GM19025 (cell line): Measurements from ENCODE around the gene TFDP2.
"Not testable (repeated sequence)": the region's sequence is repeated elsewhere in the genome, so short reads cannot be mapped to it uniquely, and the experiment has no call there.

Source experiments
- ATAC-seq: cut with Tn5 transposase; IDR thresholded peaks from one replicate; pipeline ENCODE4 v1.9.1; 2021; ENCODE audit warnings: mild to moderate bottlenecking, low read depth, moderate library complexity; ENCODE audit not compliant: unreplicated experiment

TFDP2 gene

DNA sequence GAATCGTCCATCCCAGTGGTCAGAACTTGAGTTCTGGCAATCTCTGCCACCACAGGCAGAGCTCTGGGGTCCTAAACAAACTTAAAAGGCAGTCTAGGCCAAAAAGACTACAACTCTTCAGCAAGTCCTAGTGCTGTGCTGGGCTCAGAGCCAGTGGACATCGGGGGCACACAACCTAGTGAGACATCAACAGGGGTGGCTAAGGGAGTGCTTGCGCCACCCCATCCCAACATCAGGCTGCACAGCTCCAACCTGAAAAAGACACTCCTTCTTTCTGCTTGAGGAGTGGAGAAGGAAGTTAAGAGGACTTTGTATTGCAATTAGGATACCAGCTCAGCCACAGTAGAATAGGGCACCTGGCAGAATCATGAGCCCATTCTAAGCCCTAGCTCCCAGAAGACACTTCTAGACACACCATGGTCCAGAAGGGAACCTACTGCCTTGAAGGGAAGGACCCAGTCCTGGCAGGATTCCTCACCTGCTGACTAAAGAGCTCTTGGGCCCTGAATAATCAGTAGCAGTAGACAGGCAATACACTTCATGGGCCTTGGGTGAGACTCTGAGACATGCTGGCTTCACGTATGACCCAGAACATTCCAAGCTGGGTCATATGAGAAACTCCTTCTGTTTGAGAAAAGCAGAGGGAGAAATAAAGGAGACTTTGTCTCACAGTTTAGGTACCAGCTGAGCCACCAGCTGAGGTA, 72.0 kb downstream of the TFDP2 start:
- ATAC-seq = no peak

- ATAC-seq = not testable (repeated sequence)
These were observed 73.7 kb downstream of the TFDP2 start for GRCh38 chr3:142075656-142076055.

- ATAC-seq = no peak
These were observed 76.5 kb downstream of the TFDP2 start for GRCh38 chr3:142072816-142073215.

- ATAC-seq = no peak
These were observed 83.4 kb downstream of the TFDP2 start for GRCh38 chr3:142065932-142066331.

DNA sequence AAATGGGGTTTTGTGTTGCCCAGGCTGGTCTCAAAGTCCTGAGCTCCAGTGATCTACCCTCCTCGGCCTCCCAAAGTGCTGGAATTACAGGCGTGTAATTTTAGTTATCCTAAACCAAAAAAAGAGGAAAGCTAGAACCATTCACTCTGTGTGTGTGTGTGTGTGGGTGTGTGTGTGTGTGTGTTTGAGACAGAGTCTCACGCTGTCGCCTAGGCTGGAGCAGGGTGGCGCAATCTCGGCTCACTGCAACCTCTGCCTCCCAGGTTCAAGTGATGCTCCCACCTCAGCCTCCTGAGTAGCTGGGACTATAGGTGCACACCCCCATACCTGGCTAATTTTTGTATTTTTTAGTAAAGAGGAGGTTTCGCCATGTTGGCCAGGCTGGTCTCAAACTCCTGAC, 84.0 kb downstream of the TFDP2 start:
- no peak for ATAC-seq

- ATAC-seq = no peak
These were observed 84.9 kb downstream of the TFDP2 start for GRCh38 chr3:142064454-142064853.

GRCh38 chr3:142057331-142057725, 92.0 kb downstream of the TFDP2 start:
- ATAC-seq = no peak

- ATAC-seq = no peak
These were observed 92.6 kb downstream of the TFDP2 start for GRCh38 chr3:142056656-142057330.

DNA sequence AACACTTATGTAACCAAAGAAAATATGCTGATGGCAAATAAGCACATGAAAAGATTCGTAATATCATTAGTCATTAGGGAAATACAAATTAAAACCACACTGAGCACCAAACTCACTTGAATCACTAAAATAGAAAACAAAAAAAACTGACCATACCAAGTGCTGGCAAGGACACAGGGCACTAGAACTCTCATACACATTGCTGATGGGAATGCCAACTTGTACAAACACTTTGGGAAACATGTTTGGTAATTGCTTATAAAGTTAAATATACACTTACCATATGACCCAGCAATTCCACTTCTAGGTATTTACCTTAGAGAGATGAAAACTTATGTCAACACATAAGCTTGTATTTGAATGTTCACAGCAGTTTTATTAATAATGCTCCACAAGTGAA, 95.5 kb downstream of the TFDP2 start:
- ATAC-seq = no peak

DNA sequence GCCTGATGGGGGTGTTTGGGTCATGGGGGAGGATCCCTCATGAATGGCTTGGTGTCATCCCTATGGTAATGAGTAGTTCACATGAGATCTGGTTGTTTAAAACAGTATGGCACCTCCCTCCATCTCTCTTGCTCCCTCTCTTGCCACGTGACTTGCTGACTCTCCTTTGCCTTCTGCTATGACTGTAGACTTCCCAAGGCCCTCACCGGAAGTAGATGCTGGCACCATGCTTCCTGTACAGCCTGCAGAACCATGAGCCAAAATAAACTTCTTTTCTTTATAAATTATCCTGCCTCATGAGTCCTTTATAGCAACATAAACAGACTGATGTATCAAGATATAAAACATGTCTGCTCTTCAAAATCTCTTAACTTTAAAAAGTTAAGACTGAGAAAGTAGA, 96.1 kb downstream of the TFDP2 start:
- ATAC-seq = no peak

DNA sequence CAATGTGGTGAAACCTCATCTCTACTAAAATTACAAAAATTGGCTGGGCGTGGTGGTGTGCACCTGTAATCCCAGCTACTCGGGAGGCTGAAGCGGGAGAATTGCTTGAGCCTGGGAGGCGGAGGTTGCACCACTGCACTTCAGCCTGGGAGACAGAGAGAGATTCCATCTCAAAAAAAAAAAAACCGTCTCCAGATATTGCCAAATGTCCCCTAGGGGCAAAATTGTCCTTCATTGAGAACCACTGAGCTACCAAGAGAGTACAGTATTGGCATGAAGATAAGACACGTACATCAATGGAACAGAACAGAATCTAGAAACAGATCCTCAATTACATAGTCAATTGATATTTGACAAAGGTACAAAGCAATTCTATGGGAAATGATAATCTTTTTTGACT, 98.0 kb downstream of the TFDP2 start:
- ATAC-seq = no peak

DNA sequence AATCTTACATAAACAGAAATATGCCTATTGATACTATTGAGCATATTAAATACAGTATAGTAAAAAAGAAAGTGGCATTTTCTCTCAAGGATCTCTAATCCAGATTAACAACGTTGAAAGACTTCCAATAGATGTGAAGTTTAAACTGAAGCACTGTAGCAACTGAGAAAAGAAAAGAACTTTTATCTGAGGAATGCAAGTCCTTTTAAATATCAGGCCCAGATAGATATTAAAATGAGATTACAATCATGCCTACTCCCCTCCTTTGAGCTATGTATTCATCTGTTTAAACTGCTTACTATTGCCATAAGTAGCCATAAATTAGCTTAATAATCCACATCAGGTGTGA, 102.3 kb downstream of the TFDP2 start:
- no peak for ATAC-seq

DNA sequence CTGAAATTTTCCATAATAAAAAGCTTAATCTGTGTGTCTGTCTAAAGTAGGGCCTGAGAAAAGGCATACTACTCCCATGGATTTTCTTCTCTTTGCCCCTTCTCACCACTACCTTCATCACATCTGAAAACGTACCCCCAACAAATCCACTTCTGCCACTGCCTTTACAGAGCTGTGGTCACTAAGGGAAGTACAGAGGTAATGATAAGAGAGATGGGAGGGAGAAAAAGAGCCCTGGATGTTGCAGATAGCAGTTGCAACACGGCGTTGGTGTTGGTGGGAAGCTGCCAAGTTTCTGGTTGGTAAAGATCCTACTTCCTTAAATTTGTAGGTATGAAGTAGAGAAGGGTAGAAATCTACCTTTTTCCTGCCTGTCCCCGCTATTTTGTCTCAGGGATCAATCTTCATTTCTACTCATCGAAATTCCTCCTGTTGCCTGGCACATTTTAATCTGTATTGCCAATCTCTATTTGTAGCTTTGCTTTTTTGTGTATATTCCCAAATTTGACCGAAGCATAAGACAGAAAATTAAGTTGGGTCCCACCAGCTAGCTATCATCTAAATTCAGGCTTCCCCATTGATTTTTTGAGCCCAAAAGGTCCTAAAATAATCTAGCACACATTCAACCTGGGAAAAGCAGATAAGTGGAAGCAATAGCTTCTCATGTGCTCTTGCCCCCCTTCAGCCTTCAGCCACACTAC, 102.9 kb downstream of the TFDP2 start:
- ATAC-seq = no peak

DNA sequence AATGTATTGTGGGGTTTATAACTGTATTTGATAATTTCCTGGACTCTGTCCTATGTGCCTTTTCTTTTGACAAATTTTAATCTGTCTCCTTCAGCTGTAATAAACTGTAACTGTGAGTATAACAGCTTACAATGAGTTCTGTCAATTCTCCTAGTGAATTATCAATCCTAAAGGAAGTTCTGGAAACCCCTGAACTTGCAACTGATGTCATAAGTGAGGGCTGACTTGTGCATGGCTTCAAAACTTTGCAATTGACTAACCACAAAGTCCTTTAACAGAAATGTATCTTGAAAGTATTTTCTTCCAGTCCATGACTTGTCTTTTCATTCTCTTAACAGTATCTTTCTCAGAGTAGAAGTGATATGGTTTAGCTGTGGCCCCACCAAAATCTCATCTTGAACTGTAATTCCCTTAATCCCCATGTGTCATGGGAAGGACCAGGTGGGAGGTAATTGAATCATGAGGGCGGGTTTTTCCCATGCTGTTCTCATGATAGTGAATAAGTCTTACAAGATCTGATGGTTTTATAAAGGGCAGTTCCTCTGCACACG, 108.3 kb downstream of the TFDP2 start:
- no peak for ATAC-seq

GRCh38 chr3:142035308-142035922, 113.9 kb downstream of the TFDP2 start:
- no peak for ATAC-seq

DNA sequence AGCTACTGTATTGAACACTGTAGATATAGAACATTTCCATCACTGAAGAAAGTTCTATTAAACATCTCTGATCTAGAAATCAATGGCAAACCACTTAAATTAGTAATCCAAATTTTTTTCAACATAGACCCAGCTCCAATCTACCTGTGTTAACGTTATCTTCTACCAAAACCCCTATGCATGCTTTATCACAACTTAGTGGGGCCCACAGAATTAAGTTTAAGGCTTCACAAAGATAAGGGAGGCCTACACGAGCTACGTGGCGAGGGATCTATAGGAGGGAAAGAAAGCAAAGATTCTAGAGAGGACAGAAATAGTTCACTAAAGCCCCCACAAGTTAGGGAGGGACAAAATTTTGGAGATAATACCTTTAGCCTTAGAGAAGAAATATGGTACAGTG, 116.1 kb downstream of the TFDP2 start:
- no peak for ATAC-seq

- no peak for ATAC-seq
These were observed 117.8 kb downstream of the TFDP2 start for GRCh38 chr3:142031575-142031974.

DNA sequence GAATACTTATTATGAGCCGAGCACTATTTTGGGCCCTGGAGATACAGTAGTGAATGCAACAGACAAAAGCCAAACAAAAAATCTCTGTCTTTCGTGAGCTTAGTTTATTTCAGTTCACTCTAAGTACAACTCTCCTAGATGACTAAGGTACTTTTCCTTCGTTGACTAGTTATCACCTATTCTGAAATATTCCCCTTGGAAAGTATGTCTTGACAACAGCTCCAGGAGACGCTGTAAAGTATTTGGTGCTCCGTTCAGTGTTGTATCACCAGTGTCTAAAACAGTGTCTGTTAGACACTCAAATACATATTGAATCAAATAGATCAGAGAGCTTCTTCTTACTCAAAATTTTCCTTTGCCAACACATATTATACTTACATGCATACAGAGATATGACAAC, 119.6 kb downstream of the TFDP2 start:
- no peak for ATAC-seq

DNA sequence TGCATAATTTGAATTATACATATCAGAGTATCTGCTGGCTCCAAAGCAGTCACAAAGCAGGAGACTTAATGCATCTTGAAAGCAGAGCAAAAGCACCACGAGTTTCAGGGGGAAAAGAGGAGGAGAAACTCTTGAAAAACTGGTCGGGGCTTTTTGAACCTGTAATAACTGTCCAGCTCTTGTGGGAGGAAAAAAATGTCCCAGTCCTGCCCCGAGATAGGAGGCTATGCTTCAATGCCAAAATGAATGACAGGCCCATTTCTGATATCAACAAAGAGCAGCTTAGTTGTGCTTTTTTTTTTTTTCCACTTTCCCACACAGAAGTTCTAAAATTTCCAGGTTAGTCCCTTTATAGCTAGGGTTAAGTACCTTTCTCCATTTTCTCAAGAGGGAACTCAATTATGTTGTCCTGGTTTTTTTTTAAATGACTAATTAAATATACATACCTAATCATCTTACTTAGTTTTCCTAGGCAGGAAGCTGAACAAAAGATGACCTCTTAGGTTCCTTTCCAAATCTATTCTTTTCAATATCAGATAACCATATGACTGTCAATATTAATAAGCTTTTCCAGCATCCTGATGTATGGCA, 120.2 kb downstream of the TFDP2 start:
- peak; percentile 55 for ATAC-seq

- no peak for ATAC-seq
These were observed 121.0 kb downstream of the TFDP2 start for GRCh38 chr3:142028243-142028777.
